K562 (cell line): Measurements from ENCODE around the gene PDE4D. TPM values are rescaled to one million over a fixed set of nuclear protein-coding genes. Genes with fewer than 3 reads are reported as not detected.

Source experiments
- ATAC-seq: fragments of 200-7000 bp; cut with Tn5 transposase; 3 replicates; pipeline ENCODE4 v1.9.1; 2020; ENCODE audit warnings: moderate library complexity
- BruUV-seq: library from RNA; stranded (reverse); fragments of 400-500 nt; replicated peaks from 2 replicates; lab custom pipeline; 2021; lab: Mats Ljungman, UMichigan
- CTCF ChIA-PET: fragments of 300-600 bp; formaldehyde crosslinking; extraction: SDS; loops from one replicate; lab custom pipeline; 2021; ENCODE audit warnings: low intra/inter-chr PET ratio; lab: Yijun Ruan, JAX
- POLR2A ChIA-PET: fragments of 300-600, 350-650 bp; sonication (Branson Sonifier 250); formaldehyde crosslinking; extraction: SDS; loops from one replicate; lab custom pipeline; 2021; ENCODE audit warnings: antibody characterized with exemption, inconsistent platforms; lab: Yijun Ruan, JAX
- DNase-seq, 4 experiments: peaks; one replicate each; pipeline versions ENCODE4 v3.0.0 to v3.0.0-alpha.2; 2011 to 2018; ENCODE audit warnings: low spot score in 3 of 4, mixed read lengths in 3 of 4; ENCODE audit errors: extremely low read depth in 1 of 4
- FAIRE-seq: peaks from 2 replicates; lab custom pipeline; 2011; peaks lifted over from hg19 to GRCh38; lab: Jason Lieb, UNC
- H2AFZ ChIP-seq: 2 replicates; pipeline ENCODE4 v1.6.0; 2011; ENCODE audit warnings: low read depth, low read length, control low read depth, inconsistent platforms
- H3K27ac ChIP-seq: fragments of 200-600 bp; 3 replicates; pipeline ENCODE4 v1.8.0; 2011; ENCODE audit warnings: low read depth, mild to moderate bottlenecking, control low read depth, inconsistent platforms, low read length, moderate library complexity, mixed read lengths; ENCODE audit errors: extremely low read depth
- H3K27me3 ChIP-seq, 2 experiments: fragments of 300-600 bp in 1 of 2; 2 replicates in 1 of 2; 3 replicates in 1 of 2; pipeline versions ENCODE4 v1.6.0 to v1.8.0; 2011; ENCODE audit warnings: inconsistent platforms in 2 of 2, low read length in 2 of 2, mild to moderate bottlenecking in 1 of 2, mixed read lengths in 1 of 2, moderate library complexity in 1 of 2; ENCODE audit not compliant: control insufficient read depth in 2 of 2, insufficient read depth in 2 of 2
- H3K36me3 ChIP-seq: fragments of 300-600 bp; 3 replicates; pipeline ENCODE4 v1.8.0; 2011; ENCODE audit warnings: mild to moderate bottlenecking, low read length, inconsistent platforms; ENCODE audit not compliant: control insufficient read depth, insufficient read depth
- H3K4me1 ChIP-seq, 2 experiments: fragments of 200-600 bp in 1 of 2; replicated peaks in 1 of 2; 2 replicates in 1 of 2; 3 replicates in 1 of 2; pipeline versions ENCODE4 v1.5.1 to v1.8.0; 2011; ENCODE audit warnings: inconsistent platforms in 2 of 2, low read length in 2 of 2, mild to moderate bottlenecking in 1 of 2, mixed read lengths in 1 of 2, moderate library complexity in 1 of 2; ENCODE audit not compliant: control insufficient read depth in 2 of 2, insufficient read depth in 2 of 2
- H3K4me2 ChIP-seq: 2 replicates; pipeline ENCODE4 v1.6.1; 2011; ENCODE audit warnings: low read length, control low read depth, inconsistent platforms, mixed read lengths; ENCODE audit not compliant: insufficient read depth
- H3K4me3 ChIP-seq: fragments of 200-600 bp; sonication (generic), shearing (Covaris generic); 2 replicates; pipeline ENCODE4 v1.5.1; 2016; ENCODE audit warnings: control low read depth, inconsistent platforms
- H3K79me2 ChIP-seq: fragments of 200-600 bp; 3 replicates; pipeline ENCODE4 v1.8.0; 2011; ENCODE audit warnings: low read length, inconsistent platforms; ENCODE audit not compliant: control insufficient read depth, insufficient read depth
- H3K9ac ChIP-seq, 2 experiments: 2 replicates each; pipeline versions ENCODE4 v1.6.0 to v1.6.1; 2011; ENCODE audit warnings: low read depth in 2 of 2, low read length in 2 of 2, control low read depth in 1 of 2, inconsistent platforms in 1 of 2, mild to moderate bottlenecking in 1 of 2, mixed read lengths in 1 of 2; ENCODE audit not compliant: insufficient read depth in 1 of 2
- H3K9me1 ChIP-seq: one replicate; pipeline ENCODE4 v1.6.0; 2011; ENCODE audit warnings: inconsistent platforms, mild to moderate bottlenecking, low read length, moderate library complexity; ENCODE audit not compliant: control insufficient read depth, insufficient read depth
- H3K9me3 ChIP-seq: replicated peaks from 2 replicates; pipeline ENCODE4 v1.5.1; 2011; ENCODE audit warnings: low read depth, low read length, inconsistent platforms; ENCODE audit not compliant: control insufficient read depth, insufficient read depth
- H4K20me1 ChIP-seq: replicated peaks from 2 replicates; pipeline ENCODE4 v1.6.1; 2011; ENCODE audit warnings: low read length, inconsistent platforms, mixed read lengths; ENCODE audit not compliant: control insufficient read depth, insufficient read depth
- ARHGAP35 ChIP-seq: fragments of 450-650 bp; IDR thresholded peaks from 2 replicates; pipeline ENCODE4 v1.6.1; 2018; ENCODE audit not compliant: partially characterized antibody
- BRF1 ChIP-seq: IDR thresholded peaks from 3 replicates; pipeline ENCODE4 v1.6.1; 2011; ENCODE audit warnings: borderline replicate concordance, mild to moderate bottlenecking; ENCODE audit not compliant: insufficient read length; ENCODE audit errors: extremely low read depth
- CAMTA2 ChIP-seq: fragments of 250-450 bp; sonication (Bioruptor Pico); conservative IDR thresholded peaks from 2 replicates; pipeline ENCODE4 v1.5.1; 2022
- CBX8 ChIP-seq: fragments of 200-600 bp; sonication (generic); IDR thresholded peaks from 2 replicates; pipeline ENCODE4 v1.6.1; 2012; ENCODE audit warnings: borderline replicate concordance, mixed run types, low read depth, mild to moderate bottlenecking, moderate library complexity, mixed read lengths, low read length, control low read depth, inconsistent platforms; ENCODE audit not compliant: poor library complexity, severe bottlenecking; ENCODE audit errors: extremely low read depth
- DACH1 ChIP-seq: fragments of 450-650 bp; IDR thresholded peaks from 2 replicates; pipeline ENCODE4 v1.6.1; 2018; ENCODE audit not compliant: partially characterized antibody
- MIER1 ChIP-seq: fragments of 450-650 bp; IDR thresholded peaks from 2 replicates; pipeline ENCODE4 v1.6.1; 2016; ENCODE audit warnings: antibody characterized with exemption, mild to moderate bottlenecking, low read depth
- SMARCE1 ChIP-seq: fragments of 450-650 bp; IDR thresholded peaks from 2 replicates; pipeline ENCODE4 v1.7.1; 2016; ENCODE audit warnings: mild to moderate bottlenecking
- SRSF9 ChIP-seq: fragments of 200-400 bp; formaldehyde crosslinking; IDR thresholded peaks from 2 replicates; pipeline ENCODE4 v1.6.1; 2017; ENCODE audit warnings: low read depth, low read length, borderline replicate concordance
- TEAD4 ChIP-seq, 2 experiments: sonication (generic) in 1 of 2; formaldehyde crosslinking in 1 of 2; IDR thresholded peaks; 2 replicates each; pipeline versions ENCODE4 v1.6.1 to v1.8.0; 2012 to 2022; ENCODE audit warnings: borderline replicate concordance in 1 of 2, inconsistent platforms in 1 of 2, low read length in 1 of 2, mild to moderate bottlenecking in 1 of 2, missing genetic modification reagents in 1 of 2
- ZFP36 ChIP-seq: fragments of 150-350 bp; IDR thresholded peaks from 2 replicates; pipeline ENCODE4 v1.6.1; 2018; ENCODE audit warnings: low read length, low read depth; ENCODE audit not compliant: partially characterized antibody
- WGBS: fragments of 100-300 bp; shearing (Covaris generic); methylation state at CpG from one replicate; pipeline ENCODE4 v1.1.6; 2016; ENCODE audit warnings: low coverage, mixed read lengths; ENCODE audit not compliant: insufficient coverage; ENCODE audit errors: missing lambda C conversion rate; 5-methylcytosine and 5-hydroxymethylcytosine counted together
- in situ Hi-C: fragments of 300-500 bp; cut with MboI; formaldehyde crosslinking; loops from 4 replicates; pipeline ENCODE4 v1.15.0; 2018; ENCODE audit warnings: inconsistent platforms, mixed read lengths
- intact Hi-C: fragments of 100-400 bp; cut with micrococcal nuclease; formaldehyde crosslinking; loops from 2 replicates; pipeline ENCODE4 v1.14.2; 2022
- polyA plus RNA-seq, 8 experiments: library from polyadenylated mRNA; depleted of rRNA in 4 of 8; stranded (reverse) in 5 of 8; unstranded in 3 of 8; fragments of >200 nt; fragmentation: Nextera tagmentation in 2 of 8; fragmentation: Illumina TruSeq in 1 of 8; extraction: Ambion mirVana in 2 of 8; extraction: Trizol in 1 of 8; gene quantifications; 2 replicates each; pipeline versions ENCODE4 v1.2.1 to v1.2.3, GENCODE V29; 2011 to 2014; ENCODE audit warnings: inconsistent platforms in 1 of 8, missing spikeins in 1 of 8
- total RNA-seq, 7 experiments: library from RNA; depleted of rRNA in 6 of 7; stranded (reverse); fragments of >200 nt in 6 of 7; fragmentation: Illumina TruSeq in 2 of 7; extraction: Trizol in 2 of 7; gene quantifications; 2 replicates each; pipeline versions ENCODE4 v1.2.1 to v1.2.3, GENCODE V29; 2011 to 2021; ENCODE audit warnings: low replicate concordance in 1 of 7
- TF ChIP-seq, protein P1 (sequence below): fragments of 250-450 bp; sonication (Bioruptor Pico); IDR thresholded peaks from 2 replicates; pipeline ENCODE4 v1.4.0; 2020; ENCODE audit warnings: mild to moderate bottlenecking, moderate library complexity
- TF ChIP-seq, protein P2 (sequence below): fragments of 450-650 bp; conservative IDR thresholded peaks from 2 replicates; pipeline ENCODE4 v1.6.1; 2016; ENCODE audit warnings: missing genetic modification characterization, low read depth, mild to moderate bottlenecking, control low read depth, missing compliant biosample characterization
- TF ChIP-seq, protein P3 (sequence below): fragments of 250-450 bp; sonication (Bioruptor Pico); IDR thresholded peaks from 2 replicates; pipeline ENCODE4 v1.5.0; 2021
- TF ChIP-seq, protein P4 (sequence below): fragments of 150-350 bp; IDR thresholded peaks from 2 replicates; pipeline ENCODE4 v1.6.1; 2014; ENCODE audit warnings: low read depth, mild to moderate bottlenecking, low read length, borderline replicate concordance

Gene PDE4D
- total and polyA plus RNA-seq, 9 of the 15 experiments (the other 6 are each of a cell fraction or from before 2014, with no cell fraction given), result 0.04 to 0.46 (median 0.13) TPM

DNA sequence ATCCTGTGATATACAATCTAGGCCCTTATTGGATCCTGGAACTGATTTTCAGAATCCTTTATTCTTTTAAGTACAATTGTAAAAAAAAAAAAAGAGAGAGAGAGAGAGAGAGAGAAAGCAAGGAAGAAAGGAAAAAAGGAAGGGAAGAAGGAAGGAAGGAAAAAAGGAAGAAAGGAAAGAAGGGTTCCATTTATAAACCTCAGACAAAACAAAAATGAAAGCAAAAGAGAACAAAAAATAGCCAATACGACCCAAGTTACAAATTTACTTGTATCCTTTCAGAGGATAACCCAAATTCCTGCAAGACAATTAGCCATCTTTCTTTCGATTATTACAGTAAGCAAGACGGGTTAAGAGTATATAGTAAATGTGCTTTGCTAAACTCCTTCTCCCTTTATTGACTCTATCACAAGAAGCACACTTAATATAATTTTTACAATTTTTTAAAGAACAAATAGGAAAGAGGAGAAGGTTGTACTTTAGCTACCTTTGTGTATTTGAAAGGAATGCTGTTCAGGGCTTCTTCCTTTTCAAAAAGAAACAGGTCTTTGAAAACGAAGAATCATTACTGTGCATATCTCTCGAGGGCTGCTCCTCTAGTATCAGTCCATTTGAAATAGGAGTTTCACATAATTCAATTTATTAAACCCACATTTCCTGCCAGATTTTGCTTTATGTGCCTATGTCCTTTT, 767.4 kb downstream of the PDE4D start:
- no TSS peak for BruUV-seq
- Histone ChIP-seq H3K9me1 (no peaks in the 10 kb centered on the region), H3K9ac (no peak overlapping the region), H3K4me2 (no peak overlapping the region), H3K9me3 (no peaks in the 10 kb centered on the region), H3K27ac (no peak overlapping the region), H3K4me1 (no peaks in the 10 kb centered on the region; a peak in 1 of 5 replicates), H2AFZ (no peak overlapping the region), H3K79me2 (no peaks in the 10 kb centered on the region), H3K4me3 (no peak overlapping the region), H4K20me1 (no peaks in the 10 kb centered on the region), H3K36me3 (no peaks in the 10 kb centered on the region), H3K27me3 (no peaks in the 10 kb centered on the region)
- in situ Hi-C loops, result no loop called here
- ATAC-seq (no peak), FAIRE-seq (no peak), DNase-seq (no peak)
- CTCF ChIA-PET, result no interaction called here
- POLR2A ChIA-PET, result no interaction called here
- whole genome bisulfite sequencing, result 2% methylated on average over 5 of the region's 5 CpGs
- intact Hi-C loops, result no loop called here
- TF ChIP-seq CAMTA2 (no peak), DACH1 (no peak), SMARCE1 (no peak), CBX8 (no peak), SRSF9 (no peak), MIER1 (no peak), TEAD4 (IDR thresholded peaks at IDR 0.05; ENCODE audit: low read length) (no peak), TEAD4 (CRISPR knock-in tag; IDR thresholded peaks at IDR 0.05; ENCODE audit: borderline replicate concordance) (no peak), BRF1 (no peak), ARHGAP35 (no peak), ZFP36 (no peak)
- TF ChIP-seq, protein P1, sequence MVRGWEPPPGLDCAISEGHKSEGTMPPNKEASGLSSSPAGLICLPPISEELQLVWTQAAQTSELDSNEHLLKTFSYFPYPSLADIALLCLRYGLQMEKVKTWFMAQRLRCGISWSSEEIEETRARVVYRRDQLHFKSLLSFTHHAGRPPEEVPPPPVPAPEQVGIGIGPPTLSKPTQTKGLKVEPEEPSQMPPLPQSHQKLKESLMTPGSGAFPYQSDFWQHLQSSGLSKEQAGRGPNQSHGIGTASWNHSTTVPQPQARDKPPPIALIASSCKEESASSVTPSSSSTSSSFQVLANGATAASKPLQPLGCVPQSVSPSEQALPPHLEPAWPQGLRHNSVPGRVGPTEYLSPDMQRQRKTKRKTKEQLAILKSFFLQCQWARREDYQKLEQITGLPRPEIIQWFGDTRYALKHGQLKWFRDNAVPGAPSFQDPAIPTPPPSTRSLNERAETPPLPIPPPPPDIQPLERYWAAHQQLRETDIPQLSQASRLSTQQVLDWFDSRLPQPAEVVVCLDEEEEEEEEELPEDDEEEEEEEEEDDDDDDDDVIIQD (CRISPR knock-in tag), result no peak
- TF ChIP-seq, protein P2, sequence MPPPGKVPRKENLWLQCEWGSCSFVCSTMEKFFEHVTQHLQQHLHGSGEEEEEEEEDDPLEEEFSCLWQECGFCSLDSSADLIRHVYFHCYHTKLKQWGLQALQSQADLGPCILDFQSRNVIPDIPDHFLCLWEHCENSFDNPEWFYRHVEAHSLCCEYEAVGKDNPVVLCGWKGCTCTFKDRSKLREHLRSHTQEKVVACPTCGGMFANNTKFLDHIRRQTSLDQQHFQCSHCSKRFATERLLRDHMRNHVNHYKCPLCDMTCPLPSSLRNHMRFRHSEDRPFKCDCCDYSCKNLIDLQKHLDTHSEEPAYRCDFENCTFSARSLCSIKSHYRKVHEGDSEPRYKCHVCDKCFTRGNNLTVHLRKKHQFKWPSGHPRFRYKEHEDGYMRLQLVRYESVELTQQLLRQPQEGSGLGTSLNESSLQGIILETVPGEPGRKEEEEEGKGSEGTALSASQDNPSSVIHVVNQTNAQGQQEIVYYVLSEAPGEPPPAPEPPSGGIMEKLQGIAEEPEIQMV (tag), result no peak
- TF ChIP-seq, protein P3, sequence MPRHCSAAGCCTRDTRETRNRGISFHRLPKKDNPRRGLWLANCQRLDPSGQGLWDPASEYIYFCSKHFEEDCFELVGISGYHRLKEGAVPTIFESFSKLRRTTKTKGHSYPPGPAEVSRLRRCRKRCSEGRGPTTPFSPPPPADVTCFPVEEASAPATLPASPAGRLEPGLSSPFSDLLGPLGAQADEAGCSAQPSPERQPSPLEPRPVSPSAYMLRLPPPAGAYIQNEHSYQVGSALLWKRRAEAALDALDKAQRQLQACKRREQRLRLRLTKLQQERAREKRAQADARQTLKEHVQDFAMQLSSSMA (CRISPR knock-in tag), result no peak
- TF ChIP-seq, protein P4, sequence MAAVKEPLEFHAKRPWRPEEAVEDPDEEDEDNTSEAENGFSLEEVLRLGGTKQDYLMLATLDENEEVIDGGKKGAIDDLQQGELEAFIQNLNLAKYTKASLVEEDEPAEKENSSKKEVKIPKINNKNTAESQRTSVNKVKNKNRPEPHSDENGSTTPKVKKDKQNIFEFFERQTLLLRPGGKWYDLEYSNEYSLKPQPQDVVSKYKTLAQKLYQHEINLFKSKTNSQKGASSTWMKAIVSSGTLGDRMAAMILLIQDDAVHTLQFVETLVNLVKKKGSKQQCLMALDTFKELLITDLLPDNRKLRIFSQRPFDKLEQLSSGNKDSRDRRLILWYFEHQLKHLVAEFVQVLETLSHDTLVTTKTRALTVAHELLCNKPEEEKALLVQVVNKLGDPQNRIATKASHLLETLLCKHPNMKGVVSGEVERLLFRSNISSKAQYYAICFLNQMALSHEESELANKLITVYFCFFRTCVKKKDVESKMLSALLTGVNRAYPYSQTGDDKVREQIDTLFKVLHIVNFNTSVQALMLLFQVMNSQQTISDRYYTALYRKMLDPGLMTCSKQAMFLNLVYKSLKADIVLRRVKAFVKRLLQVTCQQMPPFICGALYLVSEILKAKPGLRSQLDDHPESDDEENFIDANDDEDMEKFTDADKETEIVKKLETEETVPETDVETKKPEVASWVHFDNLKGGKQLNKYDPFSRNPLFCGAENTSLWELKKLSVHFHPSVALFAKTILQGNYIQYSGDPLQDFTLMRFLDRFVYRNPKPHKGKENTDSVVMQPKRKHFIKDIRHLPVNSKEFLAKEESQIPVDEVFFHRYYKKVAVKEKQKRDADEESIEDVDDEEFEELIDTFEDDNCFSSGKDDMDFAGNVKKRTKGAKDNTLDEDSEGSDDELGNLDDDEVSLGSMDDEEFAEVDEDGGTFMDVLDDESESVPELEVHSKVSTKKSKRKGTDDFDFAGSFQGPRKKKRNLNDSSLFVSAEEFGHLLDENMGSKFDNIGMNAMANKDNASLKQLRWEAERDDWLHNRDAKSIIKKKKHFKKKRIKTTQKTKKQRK, result no peak
